ENCODE measurements around the gene SLX4IP.

Gene SLX4IP

DNA sequence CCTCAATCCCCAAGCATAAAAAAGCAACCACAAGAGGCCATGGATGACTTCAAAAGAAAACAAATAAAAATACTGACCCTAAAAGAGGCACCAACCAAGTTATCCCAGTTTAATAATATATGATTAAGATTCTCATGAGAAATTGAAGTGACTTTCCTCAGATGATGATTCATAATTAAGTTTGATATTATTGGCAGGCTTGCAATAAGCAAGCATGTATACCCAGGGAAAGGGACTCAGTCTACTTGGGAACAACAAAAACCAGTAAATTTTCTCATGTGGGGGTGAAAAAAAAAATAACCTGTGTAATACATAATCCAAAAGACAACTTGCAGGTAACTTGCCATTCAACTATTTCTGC is 219.1 kb downstream of the SLX4IP start:
- DNase-seq, result no peak

DNA sequence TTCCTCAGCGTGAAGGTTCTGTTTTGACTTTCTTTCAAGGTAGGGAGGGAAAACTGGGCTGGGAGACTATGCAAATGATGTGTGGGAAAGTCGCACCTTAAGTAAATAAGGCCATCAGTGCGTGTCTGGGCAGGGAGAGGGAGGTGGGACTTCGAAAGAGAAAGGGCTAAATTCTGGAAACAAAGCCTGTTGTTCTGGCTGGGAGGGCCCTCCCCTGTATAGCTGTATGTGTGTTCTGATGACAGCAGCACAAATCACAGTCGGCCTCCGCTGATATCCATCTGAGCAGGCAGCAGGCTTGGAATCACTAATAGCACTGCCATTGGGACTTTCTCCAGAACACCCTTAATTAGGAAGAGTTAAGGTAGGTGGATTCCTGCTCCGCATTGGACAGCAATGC is 219.5 kb downstream of the SLX4IP start:
- no peak for DNase-seq

DNA sequence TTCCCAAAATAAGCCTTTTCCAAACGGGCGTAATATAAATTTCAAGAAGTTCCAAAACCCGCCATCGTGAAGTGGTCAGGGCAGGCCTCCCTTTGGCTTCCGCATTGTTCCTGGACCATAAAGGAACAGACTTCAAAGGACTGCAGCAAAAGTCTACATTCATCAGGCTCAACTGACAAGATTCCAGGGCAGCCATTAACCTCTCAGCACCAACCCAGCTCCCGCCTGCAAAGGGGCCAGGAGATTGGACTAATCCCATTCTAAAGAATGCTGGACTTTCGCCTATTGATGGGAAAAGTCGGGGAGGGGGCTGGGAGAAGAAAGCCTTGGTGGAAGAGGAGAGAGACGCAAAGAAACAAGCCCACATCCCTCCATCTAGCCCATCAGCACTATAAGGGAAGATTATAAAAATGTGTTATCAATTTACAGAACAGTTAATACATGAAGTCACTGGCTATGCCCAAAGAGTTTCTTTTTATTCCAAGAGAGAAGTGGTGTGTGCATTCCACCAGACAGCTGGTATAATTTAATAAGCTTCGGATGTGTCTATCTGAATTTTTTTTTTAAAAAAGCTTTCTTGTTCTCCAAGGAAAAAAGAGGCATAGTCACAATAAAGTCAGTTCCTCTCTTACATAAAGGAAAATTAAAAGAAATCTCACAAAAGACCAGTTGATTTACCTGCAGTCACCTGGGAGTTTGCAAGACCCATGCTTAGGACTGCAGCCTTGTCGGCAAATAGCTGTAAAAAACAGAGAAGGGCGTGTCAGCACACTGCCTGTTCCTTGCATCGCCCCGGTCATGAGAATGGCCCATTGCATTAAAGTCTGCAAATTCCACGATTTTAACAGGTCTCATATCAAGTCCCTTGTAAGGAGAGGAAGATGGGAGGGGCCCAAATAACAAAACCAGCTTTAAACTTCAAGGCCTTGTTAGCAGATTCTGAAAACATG is 220.9 kb downstream of the SLX4IP start:
- DNase-seq, result no peak

DNA sequence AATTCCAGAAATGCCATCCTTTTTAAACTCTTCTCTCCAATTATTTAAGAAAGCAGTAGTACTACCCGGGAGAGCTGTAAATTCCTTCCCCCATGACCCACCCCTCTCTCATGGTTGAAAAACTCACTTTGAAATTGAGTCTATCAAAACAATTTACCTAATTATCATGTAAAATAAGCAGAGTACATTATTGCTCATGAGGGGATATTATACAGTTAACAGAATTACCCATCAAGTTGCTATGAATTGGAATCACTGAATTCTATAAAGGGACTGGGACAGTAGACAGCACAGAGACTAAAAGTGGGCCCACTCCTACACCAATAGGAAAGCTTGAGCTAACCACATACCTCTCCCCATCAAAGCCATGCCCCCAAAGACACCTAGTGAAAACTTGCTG is 222.3 kb downstream of the SLX4IP start:
- DNase-seq, result no peak

DNA sequence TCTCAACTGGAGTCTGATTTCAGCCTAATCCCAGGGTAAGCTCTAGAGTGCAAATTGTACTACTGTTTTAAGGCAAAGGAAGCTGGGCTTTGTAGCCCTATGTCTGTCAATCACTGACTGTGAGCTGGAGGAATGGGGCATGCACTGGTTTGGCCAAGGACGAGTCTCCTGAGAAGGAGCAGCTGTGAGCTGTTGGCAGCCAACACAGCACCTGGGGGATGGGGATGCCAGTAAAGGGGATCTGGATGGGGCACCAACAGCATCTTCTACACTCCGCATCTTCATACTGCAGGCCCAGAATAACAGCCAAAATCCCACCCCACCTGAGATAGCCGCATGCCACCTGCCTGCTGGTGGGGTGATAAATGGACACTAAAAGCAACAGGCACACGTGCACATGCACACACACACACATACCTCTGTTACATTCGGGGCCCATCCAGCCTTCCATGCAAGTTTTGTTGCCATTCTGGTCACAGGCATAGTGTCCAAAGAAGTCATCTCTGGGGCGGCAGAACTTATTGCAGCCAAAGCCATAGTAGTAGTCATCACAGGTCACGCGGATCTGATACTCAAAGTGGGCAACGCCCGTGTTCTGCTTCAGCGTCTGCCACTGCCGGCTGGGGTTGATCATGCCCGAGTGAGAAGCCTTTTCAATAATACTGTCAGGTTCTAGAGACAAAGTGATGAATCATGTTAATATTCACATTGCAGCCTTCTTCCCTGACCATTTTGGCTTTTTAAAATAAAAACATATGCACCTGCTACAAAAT is 223.1 kb downstream of the SLX4IP start:
- no peak for DNase-seq

DNA sequence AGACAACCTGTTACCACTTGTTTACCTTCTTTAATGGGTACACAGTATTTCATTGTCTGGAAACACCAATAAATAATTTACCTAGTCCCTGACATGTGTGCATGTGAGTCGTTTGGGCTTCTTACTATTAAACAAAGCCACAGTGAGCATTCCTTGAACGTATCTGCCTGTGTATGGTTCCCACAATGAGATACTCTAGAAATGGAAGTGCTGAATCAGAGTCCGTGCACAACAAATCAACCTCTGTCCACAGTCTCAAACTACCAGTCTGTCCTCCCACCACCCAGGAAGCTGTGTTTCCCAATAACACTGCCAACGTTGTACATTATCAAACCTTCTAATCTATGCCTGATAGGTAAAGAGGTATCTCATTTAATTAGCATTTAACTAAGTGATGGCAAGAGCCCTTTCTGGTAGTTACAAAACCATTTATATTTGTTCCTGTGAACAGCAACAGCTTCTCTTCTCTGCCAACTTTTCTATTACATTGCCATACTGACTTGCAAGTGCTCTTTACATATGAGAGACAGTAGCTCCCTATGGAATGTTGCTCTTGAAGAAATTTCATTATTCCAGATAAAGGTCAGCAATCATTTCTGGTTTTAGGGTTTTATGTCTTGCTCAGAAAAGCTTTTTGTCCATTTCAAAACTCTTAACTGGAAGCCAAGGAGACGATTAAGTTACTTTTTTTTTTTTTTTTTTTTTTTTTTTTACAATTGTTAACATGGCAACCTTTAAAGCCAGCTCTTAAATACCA is 223.9 kb downstream of the SLX4IP start:
- no peak for DNase-seq

DNA sequence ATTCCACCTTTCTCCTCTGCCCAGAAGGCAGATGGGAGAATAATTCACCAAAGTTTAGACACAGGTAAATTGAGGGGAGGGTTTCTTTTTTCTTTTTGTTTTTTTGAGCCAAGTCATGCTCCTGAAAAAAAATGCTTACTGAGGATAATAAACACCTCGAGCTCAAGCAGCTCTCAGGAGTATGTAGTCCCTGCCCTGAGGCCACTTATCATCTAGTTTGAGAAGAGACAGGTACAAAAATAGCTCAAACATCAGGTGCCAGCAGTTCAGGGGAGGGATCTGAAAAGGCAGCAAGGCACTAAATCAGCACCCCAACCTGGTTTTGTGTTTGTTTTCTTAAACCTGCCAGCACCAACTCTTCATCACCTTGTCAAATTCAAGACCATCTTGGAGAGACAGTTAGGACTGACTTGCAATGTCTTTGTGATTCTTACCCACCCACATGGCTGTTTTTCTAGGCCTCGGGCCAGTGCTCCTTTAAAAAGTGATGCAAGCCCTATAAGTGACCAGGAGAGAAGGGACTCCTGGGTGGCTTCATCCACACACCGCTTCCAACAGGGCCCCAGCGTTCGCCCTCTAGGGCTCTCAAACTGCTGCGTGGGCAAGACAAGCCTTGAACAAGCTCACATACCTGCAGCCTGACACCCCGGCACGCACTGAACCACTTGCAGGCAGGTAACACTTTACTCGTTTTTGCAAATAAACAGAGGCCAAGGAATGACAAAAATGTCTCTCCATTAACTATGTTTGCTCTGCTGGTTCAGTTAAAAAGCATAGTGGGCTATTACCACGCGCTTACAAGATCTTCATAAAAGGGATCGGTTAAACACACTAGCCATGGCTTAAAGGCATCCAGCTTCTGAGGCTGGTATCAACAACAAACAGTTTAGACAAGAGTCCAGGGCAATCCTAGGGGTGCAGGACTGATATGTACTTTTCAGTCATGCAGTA is 224.8 kb downstream of the SLX4IP start:
- no peak for DNase-seq

DNA sequence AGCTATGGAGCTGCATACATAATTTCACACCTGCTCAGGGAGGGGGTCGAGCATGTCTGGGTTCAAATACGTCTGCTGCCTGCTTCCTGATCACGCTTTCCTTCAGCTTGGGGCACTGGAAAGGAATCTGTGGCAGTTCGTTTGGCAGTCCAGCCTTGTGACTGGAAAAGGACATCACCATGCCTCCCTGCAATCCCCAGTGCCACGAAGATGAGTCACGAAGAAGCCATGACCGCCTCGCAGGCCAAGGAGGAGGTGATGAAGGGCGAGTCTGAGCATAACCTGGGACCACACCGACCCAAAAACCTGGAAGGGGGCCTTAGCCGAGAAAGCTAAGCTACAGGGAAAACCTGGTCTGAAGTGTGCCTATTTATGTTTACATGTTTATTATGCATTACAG is 225.6 kb downstream of the SLX4IP start:
- DNase-seq, result no peak

DNA sequence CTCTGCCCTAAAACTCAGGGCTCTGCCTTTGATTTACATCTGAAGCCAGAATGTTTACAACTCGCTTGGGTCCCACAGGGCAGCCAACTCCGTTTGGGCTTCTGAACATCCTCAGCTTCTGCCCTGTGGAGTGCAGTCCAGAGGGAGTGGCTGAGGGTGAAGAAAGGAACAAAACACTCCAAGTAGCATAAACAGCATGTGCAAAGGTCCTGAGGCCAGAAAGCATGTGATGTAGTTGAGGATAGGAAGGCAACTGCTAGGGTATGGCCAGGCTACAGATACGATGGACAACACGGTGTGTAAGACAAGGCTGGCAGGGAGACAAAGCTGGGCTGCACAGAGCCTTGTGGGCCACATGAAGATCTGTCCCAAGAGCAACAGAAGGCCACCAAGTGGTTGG is 226.2 kb downstream of the SLX4IP start:
- no peak for DNase-seq

DNA sequence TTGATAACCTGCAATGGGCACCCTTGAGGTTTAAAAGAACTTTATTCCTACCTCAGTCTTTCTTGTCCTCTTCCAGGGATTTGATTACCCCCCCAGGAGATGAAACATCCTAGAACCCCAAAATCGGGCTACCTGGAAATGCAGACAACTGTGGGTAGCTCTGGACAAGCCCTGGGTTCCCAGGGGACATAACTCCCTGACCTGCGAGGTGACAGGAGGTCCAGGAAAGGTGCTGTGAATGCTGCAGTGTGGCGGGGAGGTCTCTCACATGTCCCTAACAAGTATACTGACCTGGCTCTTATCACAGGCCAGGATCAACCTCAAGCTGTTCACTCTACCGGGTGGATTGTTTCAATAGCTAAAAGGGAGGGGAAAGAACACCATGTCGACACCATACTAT is 227.0 kb downstream of the SLX4IP start:
- no peak for DNase-seq

DNA sequence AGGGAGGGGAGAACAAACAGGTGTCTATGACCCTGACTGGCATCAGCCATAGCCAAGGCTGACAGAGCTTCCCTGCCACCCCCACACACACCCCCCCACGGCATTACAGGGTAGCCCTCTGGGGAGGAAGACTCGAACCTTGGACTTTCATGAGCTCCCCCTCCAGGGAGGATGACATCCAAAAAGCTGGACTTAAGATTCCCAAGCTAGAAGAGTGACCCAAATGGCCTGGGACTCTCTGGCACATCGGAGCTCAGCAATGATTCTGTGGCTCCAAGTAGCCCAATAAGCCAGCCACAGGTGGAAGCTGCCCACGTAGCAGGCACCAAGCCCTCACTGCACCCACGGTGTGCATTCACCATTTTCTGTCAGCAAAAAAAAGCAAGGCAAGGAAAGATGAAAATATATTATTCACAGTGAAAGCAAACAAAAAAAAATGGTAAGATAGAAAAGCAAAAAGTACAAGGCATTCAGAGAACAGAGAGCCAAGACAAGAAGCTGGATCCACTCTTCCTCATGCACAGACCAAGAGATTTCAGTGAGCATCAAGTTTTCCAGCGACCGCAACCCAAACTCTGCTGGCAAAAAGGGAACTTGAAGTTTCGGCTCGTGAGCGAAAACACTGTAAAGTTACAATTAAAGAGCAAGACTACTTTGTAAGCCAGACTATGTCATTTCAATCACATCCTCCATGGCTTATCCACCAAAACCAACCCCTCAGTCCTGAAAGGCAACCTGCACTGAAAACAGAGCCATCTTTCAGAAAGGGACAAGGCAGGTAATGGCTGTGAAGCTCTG is 227.8 kb downstream of the SLX4IP start:
- no peak for DNase-seq

DNA sequence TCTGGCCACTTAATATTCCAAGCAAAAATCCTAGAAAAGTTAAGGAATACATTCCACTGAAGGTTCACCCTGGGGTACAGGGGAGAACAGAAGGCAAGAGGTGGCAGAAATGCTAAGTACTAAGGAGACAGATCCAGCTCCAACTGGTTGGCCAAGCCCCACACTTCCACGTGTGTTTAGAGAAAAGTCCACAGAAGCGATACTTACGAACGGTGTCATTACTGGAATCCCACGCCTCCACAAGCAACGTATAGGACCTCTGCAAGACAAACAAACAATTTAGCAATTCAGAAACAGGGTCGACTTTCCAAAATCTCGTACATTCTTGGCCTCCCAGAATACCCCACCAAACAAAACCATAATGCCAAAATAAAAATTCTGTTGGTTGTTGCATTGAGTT is 228.7 kb downstream of the SLX4IP start:
- no peak for DNase-seq

DNA sequence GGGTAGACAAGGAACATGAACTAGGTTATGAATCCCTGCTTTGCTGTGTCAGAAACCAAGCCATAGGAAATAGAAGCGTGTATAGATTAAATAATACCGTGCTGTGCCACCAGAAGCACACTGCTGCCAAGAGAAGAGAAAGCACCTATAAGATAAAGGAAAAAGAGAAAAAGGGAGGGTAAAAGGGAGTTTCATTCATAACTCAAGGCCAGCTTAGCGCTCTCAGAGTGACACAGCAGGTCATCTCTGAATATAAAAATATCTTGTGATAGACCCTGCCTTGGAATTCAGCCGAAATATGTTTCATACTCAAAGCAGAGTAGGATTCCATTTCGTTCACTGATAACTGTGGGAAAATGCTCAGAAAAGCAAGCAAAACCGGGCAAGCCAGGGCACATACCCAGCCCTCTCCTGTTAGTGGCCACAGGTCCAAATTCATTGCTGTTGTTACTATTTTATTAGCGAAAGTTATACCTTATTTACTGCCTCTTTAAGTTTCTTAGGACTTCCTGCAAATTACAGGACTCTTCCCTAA is 230.0 kb downstream of the SLX4IP start:
- no peak for DNase-seq

DNA sequence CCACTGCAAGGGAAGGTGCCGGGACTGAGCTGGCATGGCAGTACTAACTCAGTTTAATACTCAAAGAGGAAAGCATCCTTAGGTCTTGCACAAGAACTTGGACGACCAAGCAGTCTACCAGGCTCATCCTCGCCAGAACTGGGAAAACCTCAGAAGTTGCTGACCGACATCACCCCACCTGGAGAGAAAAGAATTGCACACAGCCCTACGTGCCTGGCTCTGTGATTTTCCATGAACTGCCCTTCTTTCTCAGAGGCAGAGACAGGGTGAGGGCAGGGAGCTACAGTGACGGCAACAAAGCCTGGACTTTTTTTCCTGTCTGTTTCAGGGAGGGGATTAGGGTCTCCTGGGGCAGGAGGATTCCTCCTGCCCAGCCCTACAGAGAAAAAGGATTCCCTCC is 230.7 kb downstream of the SLX4IP start:
- no peak for DNase-seq

DNA sequence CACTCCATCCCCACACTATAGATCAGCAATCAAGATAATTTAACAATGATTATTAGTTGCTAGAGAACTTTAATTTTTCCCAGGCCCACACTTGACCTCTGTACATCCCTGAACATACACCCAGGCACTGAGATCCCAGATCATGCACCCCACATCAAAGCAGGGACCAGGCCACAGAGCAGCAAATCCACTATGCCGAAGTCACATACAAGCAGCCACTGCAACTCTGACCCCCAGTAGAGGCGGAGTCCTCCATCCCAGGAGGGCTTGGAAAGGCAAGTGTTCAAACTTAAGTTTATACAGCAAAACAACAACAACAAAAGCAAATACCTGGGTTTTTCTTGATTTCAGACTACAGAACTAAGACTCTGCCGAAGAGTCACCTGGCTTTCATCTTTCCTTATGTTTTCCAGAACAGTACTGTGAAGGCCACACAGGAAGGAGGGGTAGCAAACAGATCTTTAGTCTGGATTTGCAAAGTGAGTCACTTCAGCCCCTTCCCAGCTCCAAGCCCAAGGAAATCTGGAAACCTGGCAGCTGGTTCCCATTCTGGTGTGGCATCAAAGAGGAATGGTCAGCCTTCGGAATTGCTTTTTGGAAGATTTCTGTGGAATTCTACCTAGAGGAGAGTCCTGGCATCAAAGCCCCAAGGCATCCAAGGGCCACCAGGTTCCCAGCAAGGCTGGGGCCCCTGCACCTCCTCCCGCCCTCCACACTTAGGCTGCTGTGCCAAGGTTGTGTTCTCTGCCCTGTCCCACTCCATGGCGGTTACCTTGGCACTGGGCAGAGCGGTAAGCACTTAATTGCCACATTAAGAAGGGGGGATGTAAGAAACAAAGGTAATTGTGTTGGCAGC is 231.3 kb downstream of the SLX4IP start:
- DNase-seq, result no peak

DNA sequence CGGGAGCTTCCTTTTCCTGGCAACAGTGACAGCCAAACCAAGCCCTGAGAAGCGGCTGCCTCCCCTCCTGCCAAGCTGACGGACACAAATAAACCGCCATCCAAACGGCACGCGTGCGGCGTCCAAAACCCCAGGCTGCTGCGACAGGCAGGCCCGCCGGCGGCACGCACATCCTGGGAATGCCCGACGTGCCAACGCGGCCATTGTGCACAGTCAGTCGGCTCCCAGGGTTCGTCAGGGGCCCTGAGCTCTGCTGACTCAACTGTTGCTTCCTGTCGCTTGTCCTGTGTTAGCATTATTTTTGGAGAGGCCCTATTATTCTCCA is 231.9 kb downstream of the SLX4IP start:
- DNase-seq, result no peak

DNA sequence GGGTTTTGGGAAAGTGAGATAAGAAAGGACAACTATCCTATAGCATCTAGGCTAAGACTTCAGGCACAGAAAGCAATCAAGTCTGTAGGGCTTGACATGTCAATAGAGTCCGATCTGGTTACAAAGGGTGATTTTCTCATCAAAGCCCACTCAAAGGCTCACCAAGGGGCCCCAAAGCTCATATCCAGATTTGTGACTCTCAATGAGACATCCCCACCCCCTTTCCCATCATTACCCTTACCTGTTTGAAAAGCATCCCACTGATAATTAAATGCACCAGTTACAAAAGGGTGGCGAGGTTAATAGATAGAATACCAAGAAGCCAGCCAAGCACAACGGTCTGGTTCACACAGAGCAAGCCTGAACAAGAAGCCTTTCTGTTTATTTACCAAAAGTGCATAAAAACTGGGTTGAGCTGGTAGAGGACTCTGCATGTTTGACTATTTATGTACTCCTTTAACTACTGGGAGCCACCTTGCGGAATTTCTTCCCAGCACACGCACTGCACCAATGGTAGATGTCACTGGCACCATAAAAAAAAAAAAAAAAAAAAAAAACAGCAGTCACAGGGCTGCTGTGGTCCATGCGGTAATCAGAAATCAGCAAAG is 232.6 kb downstream of the SLX4IP start:
- DNase-seq, result no peak

DNA sequence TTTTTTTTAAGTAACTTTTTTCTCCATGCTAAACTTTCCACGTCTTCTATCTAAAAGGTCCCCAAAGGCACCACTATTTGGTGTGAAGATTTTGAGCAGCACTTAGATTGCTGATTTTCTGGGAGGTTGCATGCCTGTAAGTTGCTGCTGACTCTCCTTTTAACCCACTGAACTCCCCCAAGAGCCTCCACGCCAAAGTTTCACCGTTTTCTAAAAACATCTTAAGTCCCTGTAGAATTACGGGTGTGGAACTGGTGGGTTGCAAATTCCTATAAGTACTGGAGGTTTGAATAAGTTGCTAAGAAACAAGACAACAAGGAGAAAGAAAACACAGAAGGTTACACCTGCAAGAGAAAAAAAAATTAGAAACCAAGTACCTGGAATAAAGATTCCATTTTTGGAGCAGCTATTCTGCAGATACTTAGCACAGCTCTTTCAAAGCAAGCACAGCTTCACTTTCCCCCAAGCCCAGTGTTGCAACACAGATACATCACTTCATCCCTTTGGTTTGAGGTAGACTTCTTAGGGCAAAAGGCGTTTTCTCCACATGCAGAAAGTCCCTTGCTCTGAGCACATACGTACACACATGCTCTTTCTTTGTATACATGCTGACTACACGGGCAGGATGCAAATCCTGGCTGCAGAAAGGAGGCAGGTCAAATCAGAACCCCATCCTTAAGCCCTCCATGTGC is 233.7 kb downstream of the SLX4IP start:
- DNase-seq, result no peak

DNA sequence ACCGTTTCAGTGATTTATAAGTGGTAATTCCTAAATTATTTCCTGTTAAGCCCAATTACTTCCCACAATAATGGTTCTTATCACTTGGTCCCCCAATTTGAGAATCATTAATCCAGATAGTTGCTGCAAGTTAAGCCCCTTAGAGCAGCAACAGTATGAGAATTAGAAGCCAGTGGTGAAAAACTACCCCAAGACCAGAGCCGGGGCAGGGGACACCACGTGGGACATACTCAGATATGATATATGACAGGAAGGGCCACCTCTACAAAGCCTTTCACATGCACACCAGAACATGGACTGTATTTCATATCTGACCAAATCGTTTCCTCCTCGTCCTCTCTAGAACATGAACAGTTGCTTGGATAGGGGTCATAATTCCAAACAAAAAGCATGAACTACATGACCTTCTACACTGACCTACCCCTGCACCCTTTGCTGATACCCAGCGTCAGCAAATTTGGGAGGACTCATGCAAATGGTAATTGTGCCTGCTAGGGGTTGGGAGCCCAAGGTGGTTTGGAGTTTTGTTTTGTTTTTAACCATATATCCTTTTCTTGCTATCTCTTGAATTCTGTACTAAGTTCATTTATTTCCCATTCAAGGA is 234.8 kb downstream of the SLX4IP start:
- DNase-seq, result no peak

Data from CD4-positive, alpha-beta T cell treated with Interleukin-15 for 1 hour (primary cell).